BLaER1 treated with 17β-estradiol and CSF1 and Interleukin-3, amounts not matched to agents 10 nM and 100 nM (cell line): ENCODE measurements around the gene SLC25A46.
A peak's percentile ranks its signal among the peaks of the same experiment; 100 is the strongest.
"Not testable (repeated sequence)": the region's sequence is repeated elsewhere in the genome, so short reads cannot be mapped to it uniquely, and the experiment has no call there.

Source experiments
- H3K27ac ChIP-seq, 11 experiments: shearing (Covaris generic); formaldehyde crosslinking; 2 replicates each; pipeline ENCODE4 v1.8.1; 2022
- H3K27me3 ChIP-seq, 11 experiments: shearing (Covaris generic); formaldehyde crosslinking; 2 replicates each; pipeline ENCODE4 v1.8.1; 2022
- H3K36me3 ChIP-seq, 11 experiments: shearing (Covaris generic); formaldehyde crosslinking; 2 replicates each; pipeline ENCODE4 v1.8.1; 2022
- H3K4me1 ChIP-seq, 10 experiments: shearing (Covaris generic); formaldehyde crosslinking; 2 replicates each; pipeline ENCODE4 v1.8.1; 2022
- H3K4me2 ChIP-seq, 11 experiments: shearing (Covaris generic); formaldehyde crosslinking; 2 replicates each; pipeline ENCODE4 v1.8.1; 2022
- H3K4me3 ChIP-seq, 10 experiments: shearing (Covaris generic); formaldehyde crosslinking; 2 replicates each; pipeline ENCODE4 v1.8.1; 2022
- H3K9ac ChIP-seq, 11 experiments: shearing (Covaris generic); formaldehyde crosslinking; 2 replicates each; pipeline ENCODE4 v1.8.1; 2022
- H3K9me3 ChIP-seq, 11 experiments: shearing (Covaris generic); formaldehyde crosslinking; replicated peaks in 1 of 11; 2 replicates each; pipeline ENCODE4 v1.8.1; 2022
- H4K20me1 ChIP-seq, 11 experiments: shearing (Covaris generic); formaldehyde crosslinking; 2 replicates each; pipeline ENCODE4 v1.8.1; 2022
- Cebpa-rat ChIP-seq, 11 experiments: shearing (Covaris generic); IDR thresholded peaks; 2 replicates each; pipeline ENCODE4 v1.8.1; 2022

Gene SLC25A46

GRCh38 chr5:110738812-110739651, at the start of gene SLC25A46:
Gene SLC25A46, plus strand, starts transcription at chr5:110739007. Its CDS starts 113 bp downstream, at chr5:110739120.
- H4K20me1 ChIP-seq = peaks cover 0 to 7% (median 0%) of the 10 kb centered on the region in 11 experiments; a peak in 4 of 22 replicates
- peak within 1 kb of the TSS; percentile 74 to 97 (median 88) for H3K4me3 ChIP-seq
- peaks cover 0 to 32% (median 1%) of the 10 kb centered on the region in 11 experiments; a peak in 7 of 22 replicates for H3K36me3 ChIP-seq
- no peak for TF ChIP-seq Cebpa-rat (IDR thresholded peaks at IDR 0.05)
- H3K4me2 ChIP-seq = peak within 1 kb of the TSS; percentile 82 to 91 (median 85)
- no peaks in the 10 kb centered on the region for H3K27me3 ChIP-seq
- no peaks in the 10 kb centered on the region for H3K9me3 ChIP-seq
- peak within 1 kb of the TSS; percentile 84 to 97 (median 93) for H3K27ac ChIP-seq
- peaks cover 10 to 37% (median 27%) of the 10 kb centered on the region in 10 experiments; a peak in 19 of 20 replicates for H3K4me1 ChIP-seq
- peak within 1 kb of the TSS; percentile 85 to 96 (median 92) for H3K9ac ChIP-seq

- not testable (repeated sequence) for H3K4me3 ChIP-seq, H3K27me3 ChIP-seq, H4K20me1 ChIP-seq, H3K36me3 ChIP-seq, H3K4me2 ChIP-seq, H3K9ac ChIP-seq, H3K27ac ChIP-seq, H3K9me3 ChIP-seq, H3K4me1 ChIP-seq
Measured at GRCh38 chr5:110690587-110690986, 48.2 kb upstream of the SLC25A46 start.

- H3K4me2 ChIP-seq, H4K20me1 ChIP-seq, H3K9ac ChIP-seq, H3K27ac ChIP-seq, H3K9me3 ChIP-seq, H3K4me1 ChIP-seq, H3K36me3 ChIP-seq, H3K27me3 ChIP-seq, H3K4me3 ChIP-seq: not testable (repeated sequence)
Measured at GRCh38 chr5:110692669-110693068, 46.1 kb upstream of the SLC25A46 start.

GRCh38 chr5:110702300-110702699, 36.5 kb upstream of the SLC25A46 start:
- TF ChIP-seq Cebpa-rat (IDR thresholded peaks at IDR 0.05) = no peak
- H3K4me2 ChIP-seq = no peak overlapping the region
- H3K9me3 ChIP-seq = no peaks in the 10 kb centered on the region
- peaks cover 0 to 8% (median 0%) of the 10 kb centered on the region in 10 experiments; a peak in 5 of 20 replicates for H3K4me1 ChIP-seq
- H3K27ac ChIP-seq = no peak overlapping the region
- H3K4me3 ChIP-seq = no peak overlapping the region
- no peaks in the 10 kb centered on the region for H4K20me1 ChIP-seq
- no peaks in the 10 kb centered on the region for H3K27me3 ChIP-seq
- H3K36me3 ChIP-seq = no peaks in the 10 kb centered on the region
- no peak overlapping the region for H3K9ac ChIP-seq

GRCh38 chr5:110702704-110703103, 36.1 kb upstream of the SLC25A46 start:
- Histone ChIP-seq H3K27me3 (no peaks in the 10 kb centered on the region), H3K27ac (no peak overlapping the region), H3K4me2 (no peak overlapping the region), H4K20me1 (no peaks in the 10 kb centered on the region), H3K9me3 (no peaks in the 10 kb centered on the region), H3K9ac (no peak overlapping the region), H3K4me1 (peaks cover 0 to 8% (median 0%) of the 10 kb centered on the region in 10 experiments; a peak in 5 of 20 replicates), H3K36me3 (no peaks in the 10 kb centered on the region), H3K4me3 (no peak overlapping the region)
- no peak for TF ChIP-seq Cebpa-rat (IDR thresholded peaks at IDR 0.05)

- no peaks in the 10 kb centered on the region for H3K9me3 ChIP-seq
- H3K36me3 ChIP-seq = no peaks in the 10 kb centered on the region
- no peak overlapping the region for H3K9ac ChIP-seq
- TF ChIP-seq Cebpa-rat (IDR thresholded peaks at IDR 0.05) = no peak
- H3K4me2 ChIP-seq = no peak overlapping the region
- H4K20me1 ChIP-seq = no peaks in the 10 kb centered on the region
- no peak overlapping the region for H3K27ac ChIP-seq
- no peaks in the 10 kb centered on the region for H3K27me3 ChIP-seq
- no peak overlapping the region for H3K4me3 ChIP-seq
- H3K4me1 ChIP-seq = peaks cover 0 to 6% (median 0%) of the 10 kb centered on the region in 10 experiments; a peak in 5 of 20 replicates
Measured at GRCh38 chr5:110703481-110703880, 35.3 kb upstream of the SLC25A46 start.

GRCh38 chr5:110705349-110705748, 33.5 kb upstream of the SLC25A46 start:
- Histone ChIP-seq H3K9ac (no peak overlapping the region), H3K9me3 (no peaks in the 10 kb centered on the region), H3K27ac (no peak overlapping the region), H4K20me1 (no peaks in the 10 kb centered on the region), H3K4me2 (no peak overlapping the region), H3K4me3 (no peak overlapping the region), H3K27me3 (no peaks in the 10 kb centered on the region), H3K36me3 (no peaks in the 10 kb centered on the region), H3K4me1 (no peaks in the 10 kb centered on the region)
- no peak for TF ChIP-seq Cebpa-rat (IDR thresholded peaks at IDR 0.05)

- Histone ChIP-seq H3K4me3 (no peak overlapping the region), H3K27me3 (no peaks in the 10 kb centered on the region), H3K4me2 (no peak overlapping the region), H3K4me1 (no peaks in the 10 kb centered on the region), H3K36me3 (no peaks in the 10 kb centered on the region), H3K9ac (no peak overlapping the region), H3K27ac (no peak overlapping the region), H4K20me1 (no peaks in the 10 kb centered on the region), H3K9me3 (no peaks in the 10 kb centered on the region)
- TF ChIP-seq Cebpa-rat (IDR thresholded peaks at IDR 0.05) = no peak
Measured at GRCh38 chr5:110707260-110707844, 31.5 kb upstream of the SLC25A46 start.

- no peak overlapping the region for H3K4me2 ChIP-seq
- no peaks in the 10 kb centered on the region for H3K27me3 ChIP-seq
- no peak overlapping the region for H3K27ac ChIP-seq
- TF ChIP-seq Cebpa-rat (IDR thresholded peaks at IDR 0.05) = no peak
- no peaks in the 10 kb centered on the region for H3K9me3 ChIP-seq
- no peaks in the 10 kb centered on the region for H3K36me3 ChIP-seq
- no peak overlapping the region for H3K4me3 ChIP-seq
- no peak overlapping the region for H3K9ac ChIP-seq
- no peaks in the 10 kb centered on the region for H3K4me1 ChIP-seq
- no peaks in the 10 kb centered on the region for H4K20me1 ChIP-seq
Measured at GRCh38 chr5:110716247-110717245, 22.3 kb upstream of the SLC25A46 start.
